ENCODE measurements around the gene SIRT2. TPM values are rescaled to one million over a fixed set of nuclear protein-coding genes. Genes with fewer than 3 reads are reported as not detected.

Gene SIRT2
- total RNA-seq, 5 donors from 2014 or later (not counting 1 experiment from before 2014, with no cell fraction given) = 50.7 to 67.6 (median 55.6) TPM

DNA sequence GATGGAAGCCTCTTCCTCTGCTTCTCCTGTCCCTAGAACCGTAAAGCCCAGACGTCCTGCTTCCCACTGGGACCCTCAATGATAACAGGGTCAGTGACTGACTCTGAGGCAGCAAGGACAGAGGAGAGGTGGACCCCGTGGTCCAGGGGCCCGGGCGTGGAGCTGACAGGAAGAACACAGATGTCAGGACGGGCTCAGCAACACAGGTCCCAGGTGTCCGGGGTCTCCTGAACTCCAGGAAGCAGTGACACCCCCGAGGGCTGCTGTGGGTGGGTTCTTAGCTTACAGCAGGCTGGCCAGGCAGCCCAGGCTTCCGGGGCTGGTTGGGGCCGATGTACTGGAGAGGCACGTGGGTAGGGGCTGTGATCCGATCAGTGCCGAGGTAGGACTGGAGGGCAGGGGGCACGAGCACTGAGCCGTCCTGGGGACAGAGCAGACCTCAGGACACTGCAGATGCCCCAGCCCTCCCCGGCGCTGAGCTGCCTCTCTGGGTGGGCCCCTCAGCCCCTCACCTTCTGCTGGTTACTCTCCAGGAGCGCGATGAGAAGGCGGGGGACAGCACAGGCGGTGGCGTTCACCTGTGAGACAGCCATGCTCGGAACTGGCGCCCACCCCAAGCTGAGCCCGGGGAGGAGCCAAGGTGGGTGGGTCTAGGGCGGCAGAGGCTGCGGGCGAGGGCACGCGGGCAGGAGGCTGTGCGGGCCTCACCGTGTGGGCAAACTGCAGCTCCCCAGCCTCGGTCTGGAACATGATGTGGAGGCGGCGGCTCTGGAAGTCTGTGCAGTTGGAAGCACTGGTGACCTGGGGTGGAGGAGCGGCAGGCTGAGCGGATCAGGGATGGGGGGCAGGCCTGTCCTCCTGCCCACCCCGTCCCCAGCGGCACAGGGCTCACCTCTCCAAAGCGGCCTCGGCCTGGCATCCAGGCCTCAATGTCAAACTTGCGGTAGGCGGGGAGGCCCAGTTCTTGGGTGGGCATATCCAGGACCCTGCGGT, 16.2 kb upstream of the SIRT2 start:
- no peaks in the 10 kb centered on the region for H3K36me3 Mint-ChIP-seq
- no peaks in the 10 kb centered on the region for H3K9me3 ChIP-seq
- H3K9me3 Mint-ChIP-seq = no peaks in the 10 kb centered on the region
- H3K27ac ChIP-seq (ENCODE audit: low read length) = no peak overlapping the region
- DNase-seq = no peak
- no peak overlapping the region for H3K4me3 Mint-ChIP-seq
- no peak overlapping the region for H3K27ac Mint-ChIP-seq
- H3K36me3 ChIP-seq (ENCODE audit: control insufficient read depth in 2 of 2, extremely low read depth in 1 of 2, insufficient read depth in 1 of 2, low read length in 1 of 2) = peaks cover 0 to 5% of the 10 kb centered on the region in 2 donors
- CTCF ChIA-PET = no interaction called here
- H3K4me1 ChIP-seq (ENCODE audit: control insufficient read depth in 1 of 2, extremely low read depth in 1 of 2, insufficient read depth in 2 of 2, low read length in 2 of 2) = no peaks in the 10 kb centered on the region
- no peaks in the 10 kb centered on the region for H3K27me3 Mint-ChIP-seq
- WGBS (ENCODE audit: insufficient coverage) = 96% methylated on average over 40 of the region's 44 CpGs
- H3K4me1 Mint-ChIP-seq = peaks cover 0 to 2% (median 0%) of the 10 kb centered on the region in 3 donors
- POLR2A ChIA-PET = no interaction called here
- peaks cover 0 to 13% of the 10 kb centered on the region in 2 experiments for H3K27me3 ChIP-seq (replicated peaks in 1 of 2; ENCODE audit: control insufficient read depth in 2 of 2, extremely low read depth in 1 of 2, insufficient read depth in 2 of 2, low read length in 1 of 2)
- H3K4me3 ChIP-seq (ENCODE audit: control insufficient read depth in 1 of 2, extremely low read depth in 1 of 2, low read length in 1 of 2) = no peak overlapping the region
- no peak for ATAC-seq (replicated peaks in 1 of 4)

DNA sequence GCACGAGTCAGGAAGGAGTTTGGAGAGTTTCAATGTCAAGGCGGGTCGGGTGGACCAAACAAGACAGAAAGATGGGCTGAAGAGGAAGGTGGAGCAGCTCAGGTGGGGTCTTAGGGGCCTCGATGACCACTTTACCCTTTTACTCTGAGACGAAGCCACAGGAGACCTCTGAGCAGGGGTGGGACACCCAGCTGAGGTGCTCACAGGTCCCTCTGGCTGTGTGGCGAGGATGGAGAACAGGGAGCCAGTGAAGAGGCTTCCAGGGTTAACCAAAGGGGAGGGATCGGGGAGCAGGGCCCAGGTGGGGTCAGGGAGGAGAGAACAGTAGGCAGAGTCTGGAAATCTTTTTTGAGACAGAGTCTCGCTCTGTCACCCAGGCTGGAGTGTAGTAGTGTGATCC, 14.5 kb upstream of the SIRT2 start:
- DNase-seq = no peak
- H3K27ac Mint-ChIP-seq = no peak overlapping the region
- no peak for ATAC-seq (replicated peaks in 1 of 4)

DNA sequence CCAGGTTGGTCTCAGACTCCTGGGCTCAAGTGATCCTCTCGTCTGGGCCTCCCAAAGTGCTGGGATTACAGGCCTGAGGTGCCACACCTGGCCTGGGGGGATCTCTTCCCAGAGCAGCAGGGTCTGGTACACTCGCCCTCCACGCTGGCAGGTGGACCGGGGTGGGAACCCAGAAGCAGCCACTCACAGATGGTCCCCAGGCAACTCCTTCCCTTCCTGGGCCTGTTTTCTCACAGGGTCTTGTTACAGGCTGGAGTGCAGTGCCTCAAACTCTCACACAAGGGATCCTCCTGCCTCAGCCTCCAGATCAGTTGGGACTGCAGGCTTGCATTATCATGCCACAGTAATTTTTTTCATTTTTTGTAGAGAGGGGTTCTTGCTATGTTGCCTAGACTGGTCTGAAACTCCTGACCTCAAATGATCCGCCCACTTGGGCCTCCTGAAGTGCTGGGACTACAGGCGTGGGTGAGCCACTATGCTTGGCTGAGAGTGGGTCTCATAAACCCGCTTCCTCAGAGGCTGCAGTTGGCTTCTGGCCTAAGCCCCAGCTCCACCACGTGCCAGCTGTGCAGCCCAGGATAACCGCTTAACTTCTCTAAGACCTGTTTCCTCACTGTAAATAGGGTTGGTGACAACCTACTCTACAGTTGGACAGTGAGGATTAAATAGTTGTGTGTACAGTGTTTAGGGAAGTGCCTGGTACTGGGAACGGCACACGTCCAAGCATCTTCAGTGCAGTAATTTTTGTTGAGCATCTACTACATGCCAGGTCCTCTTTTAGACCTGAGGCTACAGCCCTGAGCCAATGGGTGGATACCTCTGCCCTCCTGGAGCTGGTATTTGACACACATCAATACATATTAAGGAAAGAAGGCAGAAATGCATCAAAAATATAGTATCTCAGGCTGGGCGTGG, 13.4 kb upstream of the SIRT2 start:
- peaks cover 0 to 11% of the 10 kb centered on the region in 2 experiments for H3K4me1 ChIP-seq (ENCODE audit: control insufficient read depth in 1 of 2, extremely low read depth in 1 of 2, insufficient read depth in 2 of 2, low read length in 2 of 2)
- Mint-ChIP-seq H3K4me3 (no peak overlapping the region), H3K9me3 (no peaks in the 10 kb centered on the region), H3K36me3 (peaks cover 7% of the 10 kb centered on the region), H3K27ac (no peak overlapping the region), H3K4me1 (peaks cover 7 to 15% (median 11%) of the 10 kb centered on the region in 3 donors), H3K27me3 (no peaks in the 10 kb centered on the region)
- H3K27me3 ChIP-seq (replicated peaks in 1 of 2; ENCODE audit: control insufficient read depth in 2 of 2, extremely low read depth in 1 of 2, insufficient read depth in 2 of 2, low read length in 1 of 2) = peaks cover 0 to 15% of the 10 kb centered on the region in 2 experiments
- CTCF ChIA-PET = no interaction called here
- H3K36me3 ChIP-seq (ENCODE audit: control insufficient read depth in 2 of 2, extremely low read depth in 1 of 2, insufficient read depth in 1 of 2, low read length in 1 of 2) = peaks cover 2 to 5% of the 10 kb centered on the region in 2 donors
- no peak overlapping the region for H3K4me3 ChIP-seq (ENCODE audit: control insufficient read depth in 1 of 2, extremely low read depth in 1 of 2, low read length in 1 of 2)
- no peak overlapping the region for H3K27ac ChIP-seq (ENCODE audit: low read length)
- DNase-seq = no peak
- POLR2A ChIA-PET = no interaction called here
- no peak for ATAC-seq (replicated peaks in 1 of 4)
- WGBS (ENCODE audit: insufficient coverage) = 73% methylated on average over 6 of the region's 12 CpGs
- no peaks in the 10 kb centered on the region for H3K9me3 ChIP-seq

More for the DNA sequence above, 14.5 kb upstream of the SIRT2 start:
- CTCF ChIA-PET = interaction anchor here (0.6 to 1.3 kb wide), 3 partner anchors 16 to 520 kb away, joined by 5 to 8 read pairs (median 5); partner anchors contain the start of genes MRPS12 (in 1 of the 2) and SARS2 (in 1 of the 2)
- Histone ChIP-seq H3K9me3 (no peaks in the 10 kb centered on the region), H3K4me1 (ENCODE audit: control insufficient read depth in 1 of 2, extremely low read depth in 1 of 2, insufficient read depth in 2 of 2, low read length in 2 of 2) (peaks cover 0 to 5% of the 10 kb centered on the region in 2 experiments), H3K27me3 (replicated peaks in 1 of 2; ENCODE audit: control insufficient read depth in 2 of 2, extremely low read depth in 1 of 2, insufficient read depth in 2 of 2, low read length in 1 of 2) (peaks cover 0 to 15% of the 10 kb centered on the region in 2 experiments), H3K36me3 (ENCODE audit: control insufficient read depth in 2 of 2, extremely low read depth in 1 of 2, insufficient read depth in 1 of 2, low read length in 1 of 2) (peaks cover 0 to 5% of the 10 kb centered on the region in 2 donors), H3K4me3 (ENCODE audit: control insufficient read depth in 1 of 2, extremely low read depth in 1 of 2, low read length in 1 of 2) (no peak overlapping the region), H3K27ac (ENCODE audit: low read length) (no peak overlapping the region)
- Mint-ChIP-seq H3K4me1 (peaks cover 2 to 6% (median 4%) of the 10 kb centered on the region in 3 donors), H3K27me3 (no peaks in the 10 kb centered on the region), H3K9me3 (no peaks in the 10 kb centered on the region), H3K36me3 (peaks cover 2% of the 10 kb centered on the region), H3K4me3 (no peak overlapping the region)
- POLR2A ChIA-PET = no interaction called here
- WGBS (ENCODE audit: insufficient coverage) = 90% methylated on average over 4 of the region's 8 CpGs

DNA sequence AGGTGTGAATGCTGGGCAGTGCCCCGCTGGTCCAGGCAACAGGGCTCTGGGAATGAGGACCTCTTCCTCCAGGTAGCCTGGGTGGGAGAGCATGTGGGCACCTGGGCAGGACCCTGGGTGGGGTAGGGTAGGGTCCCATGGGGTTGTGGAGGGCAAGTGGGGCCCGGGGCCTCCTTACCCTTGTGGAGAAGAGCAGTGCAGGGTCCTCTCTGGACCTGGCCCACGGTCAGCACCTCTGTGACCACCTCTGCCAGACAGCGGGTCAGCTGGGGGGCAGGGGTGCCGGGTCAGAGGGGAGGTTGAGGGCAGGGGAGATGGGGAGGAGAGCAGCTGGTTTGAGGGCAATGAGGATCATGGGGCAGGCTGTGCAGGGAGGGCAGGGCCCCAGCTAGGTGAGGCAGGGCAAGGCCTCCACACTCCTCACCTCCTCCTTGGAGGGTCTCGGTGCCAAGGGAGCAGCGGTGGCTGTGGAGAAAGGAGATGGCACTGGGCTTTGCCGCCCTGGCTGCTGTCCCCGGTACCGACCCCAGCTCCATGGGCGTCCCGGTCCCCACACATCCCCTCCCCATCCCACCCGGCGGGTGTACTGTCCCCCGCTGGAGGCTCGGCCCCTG, 12.1 kb upstream of the SIRT2 start:
- H3K4me1 ChIP-seq (ENCODE audit: control insufficient read depth in 1 of 2, extremely low read depth in 1 of 2, insufficient read depth in 2 of 2, low read length in 2 of 2) = peaks cover 0 to 11% of the 10 kb centered on the region in 2 experiments
- ATAC-seq (replicated peaks in 1 of 4) = no peak
- Mint-ChIP-seq H3K27me3 (no peaks in the 10 kb centered on the region), H3K9me3 (no peaks in the 10 kb centered on the region), H3K4me1 (peaks cover 7 to 20% (median 11%) of the 10 kb centered on the region in 3 donors), H3K27ac (no peak overlapping the region), H3K4me3 (no peak overlapping the region), H3K36me3 (peaks cover 19% of the 10 kb centered on the region)
- ChIA-PET CTCF (no interaction called here), POLR2A (interaction anchor here in 1 of 2 donors (0.6 kb wide), 1 partner anchor 351 kb away, joined by 8 read pairs; no protein-coding TSS in a partner anchor)
- 83% methylated on average over 7 of the region's 16 CpGs for WGBS (ENCODE audit: insufficient coverage)
- no peak overlapping the region for H3K27ac ChIP-seq (ENCODE audit: low read length)
- DNase-seq = no peak
- no peak overlapping the region for H3K4me3 ChIP-seq (ENCODE audit: control insufficient read depth in 1 of 2, extremely low read depth in 1 of 2, low read length in 1 of 2)
- peaks cover 5 to 15% of the 10 kb centered on the region in 2 donors for H3K36me3 ChIP-seq (ENCODE audit: control insufficient read depth in 2 of 2, extremely low read depth in 1 of 2, insufficient read depth in 1 of 2, low read length in 1 of 2)
- peaks cover 0 to 15% of the 10 kb centered on the region in 2 experiments for H3K27me3 ChIP-seq (replicated peaks in 1 of 2; ENCODE audit: control insufficient read depth in 2 of 2, extremely low read depth in 1 of 2, insufficient read depth in 2 of 2, low read length in 1 of 2)
- H3K9me3 ChIP-seq = no peaks in the 10 kb centered on the region

DNA sequence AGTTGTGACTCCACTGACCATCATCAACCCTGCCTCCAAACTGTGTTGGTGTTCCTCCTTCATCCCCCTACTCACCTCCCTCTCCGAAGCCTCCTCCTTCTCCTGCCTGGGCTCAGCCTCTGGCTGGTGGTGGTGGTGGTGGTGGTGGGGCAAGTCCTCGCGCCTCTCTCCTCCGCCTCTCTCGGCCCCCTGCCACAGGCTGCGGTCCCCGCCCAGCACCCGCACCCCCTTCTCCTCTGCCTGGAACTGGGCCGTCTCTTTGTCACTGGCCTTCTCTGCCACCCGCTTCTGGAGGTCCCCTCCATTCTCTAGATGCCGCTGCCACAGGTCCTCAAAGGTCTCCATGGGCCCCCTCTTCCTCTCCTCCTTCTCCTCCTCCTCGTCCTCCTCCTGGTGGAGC, 11.1 kb upstream of the SIRT2 start:
- no peak overlapping the region for H3K4me3 Mint-ChIP-seq
- H3K27ac Mint-ChIP-seq = no peak overlapping the region
- Histone ChIP-seq H3K9me3 (no peaks in the 10 kb centered on the region), H3K4me1 (ENCODE audit: control insufficient read depth in 1 of 2, extremely low read depth in 1 of 2, insufficient read depth in 2 of 2, low read length in 2 of 2) (peaks cover 0 to 11% of the 10 kb centered on the region in 2 experiments), H3K27ac (ENCODE audit: low read length) (no peak overlapping the region), H3K4me3 (ENCODE audit: control insufficient read depth in 1 of 2, extremely low read depth in 1 of 2, low read length in 1 of 2) (no peak overlapping the region), H3K27me3 (replicated peaks in 1 of 2; ENCODE audit: control insufficient read depth in 2 of 2, extremely low read depth in 1 of 2, insufficient read depth in 2 of 2, low read length in 1 of 2) (peaks cover 0 to 15% of the 10 kb centered on the region in 2 experiments), H3K36me3 (ENCODE audit: control insufficient read depth in 2 of 2, extremely low read depth in 1 of 2, insufficient read depth in 1 of 2, low read length in 1 of 2) (peaks cover 2 to 20% of the 10 kb centered on the region in 2 donors)
- no peaks in the 10 kb centered on the region for H3K27me3 Mint-ChIP-seq
- H3K36me3 Mint-ChIP-seq = peaks cover 19% of the 10 kb centered on the region
- WGBS (ENCODE audit: insufficient coverage) = 98% methylated on average over 6 of the region's 12 CpGs
- POLR2A ChIA-PET = no interaction called here
- H3K4me1 Mint-ChIP-seq = peaks cover 7 to 20% (median 11%) of the 10 kb centered on the region in 3 donors
- no peaks in the 10 kb centered on the region for H3K9me3 Mint-ChIP-seq
- ATAC-seq (replicated peaks in 1 of 4) = no peak
- no peak for DNase-seq
- CTCF ChIA-PET = no interaction called here

Measured in T-cell (primary cell).